SK-N-SH (cell line): ENCODE results near the gene ETDC.

Experiments used
- EP300 ChIP-seq, 2 experiments: IDR thresholded peaks; 2 replicates each; pipeline versions ENCODE4 v1.4.0 to v1.6.1; 2012; ENCODE audit warnings: borderline replicate concordance in 1 of 2, low read depth in 1 of 2, low read length in 1 of 2
- EZH2phosphoT487 ChIP-seq: fragments of 200-600 bp; sonication (generic); IDR thresholded peaks from 2 replicates; pipeline ENCODE4 v1.6.1; 2017; ENCODE audit warnings: low read depth, mixed run types, mild to moderate bottlenecking, antibody characterized with exemption, moderate library complexity, borderline replicate concordance
- FOXM1 ChIP-seq: IDR thresholded peaks from 2 replicates; pipeline ENCODE4 v1.4.0; 2012; ENCODE audit warnings: low read depth, mild to moderate bottlenecking
- MEF2A ChIP-seq: IDR thresholded peaks from 2 replicates; pipeline ENCODE4 v1.4.0; 2012; ENCODE audit warnings: low read depth, borderline replicate concordance
- NRF1 ChIP-seq: IDR thresholded peaks from 2 replicates; pipeline ENCODE4 v1.6.1; 2012; ENCODE audit warnings: low read depth, mild to moderate bottlenecking, low read length
- RAD21 ChIP-seq: IDR thresholded peaks from 2 replicates; pipeline ENCODE4 v1.6.1; 2012; ENCODE audit warnings: mild to moderate bottlenecking, low read length
- SIN3A ChIP-seq: IDR thresholded peaks from 2 replicates; pipeline ENCODE4 v1.6.1; 2012; ENCODE audit warnings: low read depth, mild to moderate bottlenecking, low read length, moderate library complexity, borderline replicate concordance
- TEAD4 ChIP-seq: IDR thresholded peaks from 2 replicates; pipeline ENCODE4 v1.4.0; 2012; ENCODE audit warnings: mild to moderate bottlenecking, borderline replicate concordance; ENCODE audit not compliant: insufficient read depth
- YY1 ChIP-seq: IDR thresholded peaks from 2 replicates; pipeline ENCODE4 v1.4.0; 2012; ENCODE audit warnings: low read depth, mild to moderate bottlenecking
- TF ChIP-seq, protein P1 (sequence below): fragments of 200-600 bp; sonication (generic); IDR thresholded peaks from 2 replicates; pipeline ENCODE4 v1.6.1; 2017; ENCODE audit warnings: antibody characterized with exemption, mild to moderate bottlenecking, moderate library complexity
- TF ChIP-seq, protein P2 (sequence below): IDR thresholded peaks from 2 replicates; pipeline ENCODE4 v1.4.0; 2012; ENCODE audit warnings: low read depth, borderline replicate concordance

DNA sequence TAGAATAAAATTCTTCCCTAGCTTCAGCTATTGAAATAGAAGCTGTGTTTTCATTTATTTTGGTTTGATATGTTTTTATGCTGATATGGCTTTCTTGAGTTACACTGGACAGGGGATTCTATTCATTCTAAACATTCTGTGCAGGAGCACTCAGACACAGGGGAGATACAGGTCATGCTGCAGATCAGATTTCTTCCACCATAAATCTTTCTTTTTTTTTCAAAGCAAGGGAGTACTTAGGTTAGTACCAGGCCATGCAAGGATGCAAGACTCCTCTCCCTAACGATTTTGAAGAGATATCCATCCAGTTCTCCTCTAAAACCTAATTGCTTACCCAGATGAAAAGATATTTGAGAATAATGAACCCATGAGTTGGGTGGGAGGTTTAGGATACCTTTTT is 21.4 kb downstream of the ETDC start:
- TF ChIP-seq, protein P1, sequence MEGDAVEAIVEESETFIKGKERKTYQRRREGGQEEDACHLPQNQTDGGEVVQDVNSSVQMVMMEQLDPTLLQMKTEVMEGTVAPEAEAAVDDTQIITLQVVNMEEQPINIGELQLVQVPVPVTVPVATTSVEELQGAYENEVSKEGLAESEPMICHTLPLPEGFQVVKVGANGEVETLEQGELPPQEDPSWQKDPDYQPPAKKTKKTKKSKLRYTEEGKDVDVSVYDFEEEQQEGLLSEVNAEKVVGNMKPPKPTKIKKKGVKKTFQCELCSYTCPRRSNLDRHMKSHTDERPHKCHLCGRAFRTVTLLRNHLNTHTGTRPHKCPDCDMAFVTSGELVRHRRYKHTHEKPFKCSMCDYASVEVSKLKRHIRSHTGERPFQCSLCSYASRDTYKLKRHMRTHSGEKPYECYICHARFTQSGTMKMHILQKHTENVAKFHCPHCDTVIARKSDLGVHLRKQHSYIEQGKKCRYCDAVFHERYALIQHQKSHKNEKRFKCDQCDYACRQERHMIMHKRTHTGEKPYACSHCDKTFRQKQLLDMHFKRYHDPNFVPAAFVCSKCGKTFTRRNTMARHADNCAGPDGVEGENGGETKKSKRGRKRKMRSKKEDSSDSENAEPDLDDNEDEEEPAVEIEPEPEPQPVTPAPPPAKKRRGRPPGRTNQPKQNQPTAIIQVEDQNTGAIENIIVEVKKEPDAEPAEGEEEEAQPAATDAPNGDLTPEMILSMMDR = no peak
- TF ChIP-seq, protein P2, sequence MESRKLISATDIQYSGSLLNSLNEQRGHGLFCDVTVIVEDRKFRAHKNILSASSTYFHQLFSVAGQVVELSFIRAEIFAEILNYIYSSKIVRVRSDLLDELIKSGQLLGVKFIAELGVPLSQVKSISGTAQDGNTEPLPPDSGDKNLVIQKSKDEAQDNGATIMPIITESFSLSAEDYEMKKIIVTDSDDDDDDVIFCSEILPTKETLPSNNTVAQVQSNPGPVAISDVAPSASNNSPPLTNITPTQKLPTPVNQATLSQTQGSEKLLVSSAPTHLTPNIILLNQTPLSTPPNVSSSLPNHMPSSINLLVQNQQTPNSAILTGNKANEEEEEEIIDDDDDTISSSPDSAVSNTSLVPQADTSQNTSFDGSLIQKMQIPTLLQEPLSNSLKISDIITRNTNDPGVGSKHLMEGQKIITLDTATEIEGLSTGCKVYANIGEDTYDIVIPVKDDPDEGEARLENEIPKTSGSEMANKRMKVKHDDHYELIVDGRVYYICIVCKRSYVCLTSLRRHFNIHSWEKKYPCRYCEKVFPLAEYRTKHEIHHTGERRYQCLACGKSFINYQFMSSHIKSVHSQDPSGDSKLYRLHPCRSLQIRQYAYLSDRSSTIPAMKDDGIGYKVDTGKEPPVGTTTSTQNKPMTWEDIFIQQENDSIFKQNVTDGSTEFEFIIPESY = no peak
- TF ChIP-seq EP300 (IDR thresholded peaks at IDR 0.05; ENCODE audit: borderline replicate concordance in 1 of 2, low read depth in 1 of 2, low read length in 1 of 2) = no peak
- no peak for TF ChIP-seq MEF2A
- TF ChIP-seq SIN3A = no peak
- TF ChIP-seq YY1 = no peak
- TF ChIP-seq EZH2phosphoT487 = no peak
- TF ChIP-seq FOXM1 = no peak
- no peak for TF ChIP-seq NRF1
- TF ChIP-seq RAD21 = no peak
- TF ChIP-seq TEAD4 = no peak
